Activated naive CD8-positive, alpha-beta T cell treated with anti-CD3 and anti-CD28 coated beads for 36 hours (primary cell): ENCODE results near the gene SHCBP1L. TPM values are rescaled to one million over a fixed set of nuclear protein-coding genes. Genes with fewer than 3 reads are reported as not detected.
"Not testable (repeated sequence)": the region's sequence is repeated elsewhere in the genome, so short reads cannot be mapped to it uniquely, and the experiment has no call there.

ENCODE experiments used
- DNase-seq: peaks from one replicate; pipeline ENCODE4 v3.0.0; 2021
- H3K27ac Mint-ChIP-seq: one replicate; pipeline ENCODE4 v1.8.0; 2022; ENCODE audit warnings: mild to moderate bottlenecking, moderate library complexity, mixed read lengths
- H3K27me3 Mint-ChIP-seq: one replicate; pipeline ENCODE4 v1.8.0; 2022; ENCODE audit warnings: mild to moderate bottlenecking, mixed read lengths
- H3K36me3 Mint-ChIP-seq: one replicate; pipeline ENCODE4 v1.8.0; 2021; ENCODE audit warnings: mild to moderate bottlenecking, mixed read lengths
- H3K4me1 Mint-ChIP-seq: one replicate; pipeline ENCODE4 v1.8.0; 2021; ENCODE audit warnings: mixed read lengths
- H3K4me3 Mint-ChIP-seq: one replicate; pipeline ENCODE4 v1.8.0; 2022; ENCODE audit warnings: mild to moderate bottlenecking, moderate library complexity, mixed read lengths
- H3K9me3 Mint-ChIP-seq: one replicate; pipeline ENCODE4 v1.8.0; 2022; ENCODE audit warnings: mixed read lengths
- total RNA-seq, 2 experiments: library from RNA; stranded (reverse); gene quantifications; one replicate each; pipeline ENCODE4 v1.2.3, GENCODE V29; 2021

Gene SHCBP1L
- total RNA-seq, 2 experiments from 2014 or later: not detected

DNA sequence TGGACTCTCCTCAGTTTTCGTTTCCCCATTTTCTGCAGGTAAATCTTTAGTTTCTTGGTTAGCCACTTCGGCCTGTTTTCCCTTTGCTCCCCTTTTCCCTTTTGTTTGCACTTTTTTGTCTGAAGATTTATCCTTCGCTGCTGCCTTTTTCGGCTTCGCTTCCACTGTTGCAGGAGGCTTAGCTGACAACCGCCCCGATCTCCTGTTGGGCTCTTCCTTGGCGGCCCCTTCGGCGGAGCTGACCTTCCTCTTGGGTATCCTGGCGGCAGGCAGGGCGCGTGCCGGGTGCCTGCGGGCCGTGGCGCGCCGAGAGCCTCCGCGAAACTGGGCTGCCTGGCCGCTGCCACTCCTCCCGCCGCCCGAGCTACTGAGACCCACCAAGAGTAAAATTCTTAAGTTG is 10.8 kb downstream of the SHCBP1L start:
- peaks cover 66% of the 10 kb centered on the region for H3K27me3 Mint-ChIP-seq
- not testable (repeated sequence) for H3K4me1 Mint-ChIP-seq, H3K36me3 Mint-ChIP-seq, DNase-seq, H3K27ac Mint-ChIP-seq, H3K9me3 Mint-ChIP-seq, H3K4me3 Mint-ChIP-seq

DNA sequence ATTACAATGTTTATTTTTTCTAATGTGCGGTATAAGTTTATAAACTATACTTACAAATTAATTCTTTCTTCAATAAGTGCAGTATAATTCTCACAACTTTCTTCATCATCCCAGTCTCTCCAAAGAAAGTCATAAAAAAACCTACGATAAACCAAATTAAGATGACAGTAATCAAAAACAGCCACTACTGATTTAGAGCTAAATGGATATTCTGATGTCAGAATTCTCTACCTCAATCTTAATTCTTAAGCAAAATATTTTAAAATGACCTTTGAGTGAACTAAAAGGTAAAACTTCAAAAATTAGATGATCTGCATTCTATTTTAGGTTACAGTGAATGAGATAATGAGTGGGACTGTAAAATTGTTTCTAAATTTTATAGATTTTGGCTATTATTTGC is 13.6 kb downstream of the SHCBP1L start:
- Mint-ChIP-seq H3K4me3 (no peak overlapping the region), H3K27me3 (peaks cover 63% of the 10 kb centered on the region), H3K27ac (no peak overlapping the region), H3K36me3 (peaks cover 5% of the 10 kb centered on the region), H3K4me1 (no peaks in the 10 kb centered on the region), H3K9me3 (peaks cover 9% of the 10 kb centered on the region)
- DNase-seq: no peak

DNA sequence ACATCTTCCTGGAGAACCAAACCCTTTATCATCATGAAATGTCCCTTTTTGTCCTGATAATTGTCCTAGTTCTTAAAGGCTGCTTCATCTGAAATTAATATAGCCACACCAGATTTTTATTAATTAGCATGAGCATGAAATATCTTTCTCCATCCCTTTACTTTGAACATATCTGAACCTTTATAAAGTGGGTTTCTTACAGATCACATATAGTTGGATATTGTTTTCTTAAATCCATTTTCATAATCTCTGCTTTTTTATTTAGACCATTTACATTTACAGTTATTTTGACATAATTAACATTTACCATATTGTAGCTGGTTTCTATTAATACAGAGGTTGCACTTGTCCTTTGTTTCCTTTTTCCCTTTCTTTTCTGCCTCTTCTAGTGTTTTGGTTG is 17.2 kb downstream of the SHCBP1L start:
- Mint-ChIP-seq H3K4me1 (no peaks in the 10 kb centered on the region), H3K36me3 (peaks cover 5% of the 10 kb centered on the region), H3K27ac (no peak overlapping the region), H3K27me3 (peaks cover 44% of the 10 kb centered on the region), H3K9me3 (peaks cover 12% of the 10 kb centered on the region), H3K4me3 (no peak overlapping the region)
- DNase-seq: no peak

- DNase-seq: no peak
- Mint-ChIP-seq H3K4me1 (no peaks in the 10 kb centered on the region), H3K27ac (no peak overlapping the region), H3K9me3 (peaks cover 8% of the 10 kb centered on the region), H3K4me3 (no peak overlapping the region), H3K27me3 (peaks cover 20% of the 10 kb centered on the region), H3K36me3 (peaks cover 1% of the 10 kb centered on the region)
Observed at GRCh38 chr1:182930985-182931384, 22.0 kb downstream of the SHCBP1L start.

DNA sequence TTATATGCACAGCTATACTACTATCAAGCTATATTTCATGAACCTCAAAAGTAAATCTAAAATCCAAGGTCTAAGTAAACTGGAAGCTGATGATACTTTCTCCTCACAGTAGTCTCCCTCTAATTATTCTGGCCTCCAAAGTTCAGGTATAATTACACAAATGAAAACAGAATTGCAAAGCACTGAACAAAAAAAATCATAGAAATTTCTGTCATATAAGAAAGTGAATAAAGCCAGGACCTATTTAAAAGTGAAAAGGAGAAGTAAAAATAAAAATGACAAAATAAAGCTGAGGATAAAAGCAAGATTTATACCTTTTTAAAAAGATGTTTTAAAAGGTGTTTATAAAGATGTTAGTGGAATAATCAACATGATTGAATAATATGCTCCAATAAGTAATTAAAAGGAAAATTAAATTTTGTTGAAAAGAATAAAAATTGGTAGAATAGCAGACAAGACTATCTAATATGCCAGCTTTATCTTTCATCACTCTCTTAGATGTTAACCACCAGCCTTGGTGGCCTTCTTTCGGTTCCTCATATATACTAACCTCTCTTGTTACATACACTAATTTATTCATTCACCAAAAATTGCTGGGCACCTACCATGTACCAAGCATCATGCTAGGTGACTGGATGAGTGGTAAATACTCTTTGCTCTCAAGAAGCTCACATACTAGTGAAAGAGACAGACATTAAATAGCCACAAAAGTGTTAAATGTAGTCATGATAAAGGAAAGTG is 25.1 kb downstream of the SHCBP1L start:
- Mint-ChIP-seq H3K36me3 (no peaks in the 10 kb centered on the region), H3K4me1 (no peaks in the 10 kb centered on the region), H3K4me3 (no peak overlapping the region), H3K27ac (no peak overlapping the region), H3K27me3 (peaks cover 19% of the 10 kb centered on the region), H3K9me3 (no peaks in the 10 kb centered on the region)
- no peak for DNase-seq

GRCh38 chr1:182925661-182926060 is 27.3 kb downstream of the SHCBP1L start:
- peaks cover 30% of the 10 kb centered on the region for H3K27me3 Mint-ChIP-seq
- no peaks in the 10 kb centered on the region for H3K4me1 Mint-ChIP-seq
- H3K36me3 Mint-ChIP-seq: no peaks in the 10 kb centered on the region
- no peak for DNase-seq
- H3K9me3 Mint-ChIP-seq: no peaks in the 10 kb centered on the region
- H3K4me3 Mint-ChIP-seq: no peak overlapping the region
- no peak overlapping the region for H3K27ac Mint-ChIP-seq

DNA sequence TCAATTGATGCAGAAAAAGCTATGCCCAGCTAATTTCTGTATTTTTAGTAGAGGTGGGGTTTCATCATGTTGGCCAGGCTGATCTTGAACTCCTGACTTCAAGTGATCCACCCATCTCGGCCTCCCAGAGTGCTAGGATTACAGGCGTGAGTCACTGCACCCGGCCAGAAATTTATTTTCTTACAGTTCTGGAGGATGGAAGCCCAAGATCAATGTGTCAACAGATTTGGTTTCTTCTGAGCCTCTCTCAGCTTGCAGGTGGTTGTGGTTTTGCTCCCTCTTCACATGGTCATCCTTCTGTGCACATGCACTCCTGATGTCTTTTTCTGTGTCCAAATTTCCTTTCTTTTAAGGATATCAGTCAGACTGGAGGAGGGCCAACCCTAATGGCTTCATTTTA is 35.6 kb downstream of the SHCBP1L start:
- Mint-ChIP-seq H3K9me3 (no peaks in the 10 kb centered on the region), H3K27me3 (peaks cover 50% of the 10 kb centered on the region), H3K27ac (no peak overlapping the region), H3K4me3 (no peak overlapping the region), H3K36me3 (no peaks in the 10 kb centered on the region), H3K4me1 (no peaks in the 10 kb centered on the region)
- no peak for DNase-seq

DNA sequence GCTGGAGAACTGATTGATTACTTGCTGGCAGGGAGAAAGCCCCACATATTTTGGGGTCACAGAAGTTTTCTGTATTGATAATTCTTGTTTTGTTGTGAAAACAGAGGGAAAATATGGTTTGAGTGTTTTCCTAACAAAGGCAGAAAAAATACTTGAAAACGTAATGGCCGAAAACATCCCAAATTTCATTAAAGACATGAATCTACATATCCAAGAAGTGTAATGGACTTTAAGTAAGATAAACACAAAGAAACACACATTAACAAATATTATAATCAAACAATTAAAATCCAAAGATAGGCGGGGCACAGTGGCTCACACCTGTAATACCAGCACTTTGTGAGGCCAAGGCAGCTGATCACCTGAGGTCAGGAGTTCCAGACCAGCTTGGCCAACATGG is 39.6 kb downstream of the SHCBP1L start:
- DNase-seq: no peak
- Mint-ChIP-seq H3K4me1 (no peaks in the 10 kb centered on the region), H3K27ac (no peak overlapping the region), H3K9me3 (peaks cover 2% of the 10 kb centered on the region), H3K4me3 (no peak overlapping the region), H3K36me3 (no peaks in the 10 kb centered on the region), H3K27me3 (peaks cover 29% of the 10 kb centered on the region)

GRCh38 chr1:182910143-182910542 is 42.8 kb downstream of the SHCBP1L start:
- Mint-ChIP-seq H3K36me3 (no peaks in the 10 kb centered on the region), H3K4me3 (no peak overlapping the region), H3K4me1 (no peaks in the 10 kb centered on the region), H3K27me3 (peaks cover 9% of the 10 kb centered on the region), H3K9me3 (peaks cover 2% of the 10 kb centered on the region), H3K27ac (no peak overlapping the region)
- DNase-seq: no peak

GRCh38 chr1:182909578-182909977 is 43.4 kb downstream of the SHCBP1L start:
- DNase-seq: no peak
- Mint-ChIP-seq H3K27ac (no peak overlapping the region), H3K4me1 (no peaks in the 10 kb centered on the region), H3K27me3 (peaks cover 6% of the 10 kb centered on the region), H3K4me3 (no peak overlapping the region), H3K36me3 (no peaks in the 10 kb centered on the region), H3K9me3 (peaks cover 2% of the 10 kb centered on the region)

DNA sequence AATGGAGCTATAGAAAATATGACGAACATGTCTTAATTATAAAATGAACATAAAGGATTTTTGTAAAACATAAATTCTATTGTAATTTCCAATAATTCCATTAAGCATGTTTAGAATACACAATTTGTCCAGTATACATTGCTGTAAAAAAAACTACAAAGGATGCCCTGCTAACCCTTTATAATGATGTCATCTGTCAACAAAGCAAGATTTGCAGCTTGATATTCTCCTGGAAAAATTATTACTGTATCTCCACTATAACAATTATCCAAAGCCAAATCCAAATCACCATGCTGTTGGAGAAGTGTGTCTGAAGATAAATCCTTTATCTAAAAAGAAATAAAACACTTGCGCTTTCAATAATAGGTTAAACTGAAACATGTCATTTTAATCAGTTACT is 47.6 kb downstream of the SHCBP1L start:
- Mint-ChIP-seq H3K27ac (no peak overlapping the region), H3K4me3 (no peak overlapping the region), H3K36me3 (no peaks in the 10 kb centered on the region), H3K27me3 (peaks cover 3% of the 10 kb centered on the region), H3K4me1 (no peaks in the 10 kb centered on the region), H3K9me3 (no peaks in the 10 kb centered on the region)
- no peak for DNase-seq

GRCh38 chr1:182901946-182902345 is 51.0 kb downstream of the SHCBP1L start:
- not testable (repeated sequence) for H3K9me3 Mint-ChIP-seq

GRCh38 chr1:182897696-182898095 is 55.3 kb downstream of the SHCBP1L start:
- H3K27me3 Mint-ChIP-seq: peaks cover 2% of the 10 kb centered on the region
- no peaks in the 10 kb centered on the region for H3K36me3 Mint-ChIP-seq
- no peak overlapping the region for H3K4me3 Mint-ChIP-seq
- no peak for DNase-seq
- H3K27ac Mint-ChIP-seq: no peak overlapping the region
- H3K9me3 Mint-ChIP-seq: no peaks in the 10 kb centered on the region
- no peaks in the 10 kb centered on the region for H3K4me1 Mint-ChIP-seq

More at GRCh38 chr1:182901946-182902345, 51.0 kb downstream of the SHCBP1L start:
- not testable (repeated sequence) for H3K36me3 Mint-ChIP-seq, H3K4me1 Mint-ChIP-seq, H3K27me3 Mint-ChIP-seq, DNase-seq, H3K4me3 Mint-ChIP-seq, H3K27ac Mint-ChIP-seq

DNA sequence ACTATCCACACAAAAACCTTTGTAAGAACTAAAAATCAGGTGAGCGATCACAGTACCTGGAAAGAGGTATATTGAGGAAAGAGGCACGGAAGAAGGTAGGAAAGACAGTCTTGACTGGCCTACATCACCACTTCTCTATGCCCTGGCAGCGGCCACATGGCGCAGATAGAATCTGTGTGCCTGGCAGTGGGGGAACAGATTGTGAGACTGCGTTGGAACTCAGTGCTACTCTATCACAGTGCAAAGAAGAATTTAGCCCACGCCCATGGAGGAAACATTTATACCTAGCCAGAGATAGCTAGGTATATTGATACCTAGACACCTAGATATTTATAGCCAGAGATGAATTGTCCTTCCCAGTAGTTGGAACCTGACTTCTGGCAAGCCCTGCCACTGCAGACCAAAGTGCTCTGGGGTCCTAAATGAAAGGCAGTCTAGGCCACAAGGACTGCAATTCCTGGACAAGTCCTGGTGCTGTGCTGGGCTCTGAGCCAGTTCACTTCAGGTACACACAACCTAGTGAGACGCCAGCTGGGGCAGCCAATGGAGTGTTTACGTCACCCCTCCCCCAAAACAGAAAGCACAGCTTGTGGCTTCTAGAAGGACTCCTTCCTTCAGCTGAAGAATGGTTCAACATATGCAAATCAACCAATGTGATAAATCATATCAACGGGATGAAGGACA is 61.9 kb downstream of the SHCBP1L start:
- H3K9me3 Mint-ChIP-seq: no peaks in the 10 kb centered on the region
- H3K27ac Mint-ChIP-seq: peak overlapping the region; percentile 18
- peaks cover 43% of the 10 kb centered on the region for H3K36me3 Mint-ChIP-seq
- H3K27me3 Mint-ChIP-seq: no peaks in the 10 kb centered on the region
- no peak overlapping the region for H3K4me3 Mint-ChIP-seq
- peaks cover 24% of the 10 kb centered on the region for H3K4me1 Mint-ChIP-seq
- DNase-seq: no peak

DNA sequence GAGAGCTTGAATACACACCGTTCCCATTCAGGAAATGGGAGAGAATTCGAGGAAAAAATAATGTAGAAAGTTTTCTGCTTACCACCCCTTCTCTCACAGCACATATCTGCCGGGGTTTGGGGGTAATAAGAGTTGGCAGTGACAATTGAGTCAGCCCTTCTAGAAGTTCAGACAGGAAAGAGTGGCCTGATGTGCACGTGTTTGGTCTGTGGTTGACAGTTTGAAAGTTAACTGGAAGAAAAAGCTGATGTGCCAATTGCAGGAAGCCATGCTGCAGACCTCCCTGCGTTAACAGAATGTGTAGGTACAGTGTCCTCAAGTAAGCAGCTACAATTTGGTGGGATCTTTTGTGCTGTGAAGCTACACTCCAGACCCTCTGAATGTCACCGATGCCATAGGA is 63.0 kb downstream of the SHCBP1L start:
- peaks cover 24% of the 10 kb centered on the region for H3K4me1 Mint-ChIP-seq
- H3K36me3 Mint-ChIP-seq: peaks cover 52% of the 10 kb centered on the region
- no peaks in the 10 kb centered on the region for H3K9me3 Mint-ChIP-seq
- peak; percentile 26 for DNase-seq
- H3K27me3 Mint-ChIP-seq: no peaks in the 10 kb centered on the region
- no peak overlapping the region for H3K4me3 Mint-ChIP-seq
- H3K27ac Mint-ChIP-seq: peak overlapping the region; percentile 32
